ENCODE results near the gene SRM.

DNA sequence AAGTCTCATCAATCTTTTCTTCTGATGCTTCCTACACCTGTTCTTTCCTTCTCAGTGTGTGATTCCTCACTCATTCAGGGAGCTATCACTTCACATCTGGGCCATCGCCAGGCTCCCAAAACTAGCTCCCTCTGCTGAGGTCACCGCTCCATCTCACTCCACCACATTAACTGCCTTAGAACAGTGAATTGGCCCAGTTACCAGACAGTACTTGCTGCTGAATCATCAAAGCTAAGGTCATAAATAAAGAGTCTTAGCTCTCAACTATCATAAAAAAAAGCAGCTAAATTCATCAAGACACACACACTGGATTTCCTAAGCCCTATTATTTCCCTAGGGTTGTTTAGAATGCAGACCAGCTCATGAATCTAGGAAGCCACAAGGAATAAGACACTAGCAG, 18.8 kb upstream of the SRM start:
- TF ChIP-seq, protein P1, sequence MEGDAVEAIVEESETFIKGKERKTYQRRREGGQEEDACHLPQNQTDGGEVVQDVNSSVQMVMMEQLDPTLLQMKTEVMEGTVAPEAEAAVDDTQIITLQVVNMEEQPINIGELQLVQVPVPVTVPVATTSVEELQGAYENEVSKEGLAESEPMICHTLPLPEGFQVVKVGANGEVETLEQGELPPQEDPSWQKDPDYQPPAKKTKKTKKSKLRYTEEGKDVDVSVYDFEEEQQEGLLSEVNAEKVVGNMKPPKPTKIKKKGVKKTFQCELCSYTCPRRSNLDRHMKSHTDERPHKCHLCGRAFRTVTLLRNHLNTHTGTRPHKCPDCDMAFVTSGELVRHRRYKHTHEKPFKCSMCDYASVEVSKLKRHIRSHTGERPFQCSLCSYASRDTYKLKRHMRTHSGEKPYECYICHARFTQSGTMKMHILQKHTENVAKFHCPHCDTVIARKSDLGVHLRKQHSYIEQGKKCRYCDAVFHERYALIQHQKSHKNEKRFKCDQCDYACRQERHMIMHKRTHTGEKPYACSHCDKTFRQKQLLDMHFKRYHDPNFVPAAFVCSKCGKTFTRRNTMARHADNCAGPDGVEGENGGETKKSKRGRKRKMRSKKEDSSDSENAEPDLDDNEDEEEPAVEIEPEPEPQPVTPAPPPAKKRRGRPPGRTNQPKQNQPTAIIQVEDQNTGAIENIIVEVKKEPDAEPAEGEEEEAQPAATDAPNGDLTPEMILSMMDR (IDR thresholded peaks at IDR 0.05) = no peak
- no peak for TF ChIP-seq POLR2A (IDR thresholded peaks at IDR 0.05)
